Trophoblast cell (in vitro differentiated cells and primary cell): Measurements from ENCODE around the gene NPY4R2.
"Not testable (repeated sequence)": the region's sequence is repeated elsewhere in the genome, so short reads cannot be mapped to it uniquely, and the experiment has no call there.

Experiments used
- DNase-seq, 2 donors: peaks; one replicate each; pipeline ENCODE4 v3.0.0-alpha.2; 2016
- H2AFZ ChIP-seq: 2 replicates; pipeline ENCODE4 v1.6.1; 2013; ENCODE audit warnings: low read length, moderate library complexity, mild to moderate bottlenecking; ENCODE audit not compliant: insufficient read depth, poor library complexity
- H2AK5ac ChIP-seq: 2 replicates; pipeline ENCODE4 v1.6.1; 2013; ENCODE audit warnings: mild to moderate bottlenecking, low read length
- H2BK120ac ChIP-seq: 2 replicates; pipeline ENCODE4 v1.6.1; 2013; ENCODE audit warnings: low read length, mild to moderate bottlenecking, moderate library complexity; ENCODE audit not compliant: insufficient read depth, poor library complexity
- H2BK12ac ChIP-seq: 2 replicates; pipeline ENCODE4 v1.6.1; 2013; ENCODE audit warnings: mild to moderate bottlenecking, low read length, moderate library complexity
- H2BK5ac ChIP-seq: 2 replicates; pipeline ENCODE4 v1.6.1; 2013; ENCODE audit warnings: low read length, low read depth, moderate library complexity, mild to moderate bottlenecking; ENCODE audit not compliant: poor library complexity
- H3K14ac ChIP-seq: 2 replicates; pipeline ENCODE4 v1.6.1; 2013; ENCODE audit warnings: mild to moderate bottlenecking, low read length
- H3K18ac ChIP-seq: 2 replicates; pipeline ENCODE4 v1.6.1; 2013; ENCODE audit warnings: mild to moderate bottlenecking, low read length
- H3K23ac ChIP-seq: 2 replicates; pipeline ENCODE4 v1.6.1; 2013; ENCODE audit warnings: low read length
- H3K27ac ChIP-seq: 2 replicates; pipeline ENCODE4 v1.5.1; 2013; ENCODE audit warnings: low read depth, mild to moderate bottlenecking, inconsistent platforms, low read length, moderate library complexity
- H3K27me3 ChIP-seq: 2 replicates; pipeline ENCODE4 v1.6.1; 2013; ENCODE audit warnings: inconsistent platforms, mild to moderate bottlenecking, low read length, moderate library complexity; ENCODE audit not compliant: insufficient read depth
- H3K36me3 ChIP-seq, 2 experiments: 1 replicate in 1 of 2; 2 replicates in 1 of 2; pipeline ENCODE4 v1.6.1; 2013; ENCODE audit warnings: low read length in 2 of 2, mild to moderate bottlenecking in 2 of 2, moderate library complexity in 1 of 2; ENCODE audit not compliant: insufficient read depth in 2 of 2, control insufficient read depth in 1 of 2
- H3K4ac ChIP-seq: 2 replicates; pipeline ENCODE4 v1.6.1; 2013; ENCODE audit warnings: low read depth, mild to moderate bottlenecking, low read length, moderate library complexity
- H3K4me1 ChIP-seq, 2 experiments: 1 replicate in 1 of 2; 2 replicates in 1 of 2; pipeline ENCODE4 v1.6.1; 2013; ENCODE audit warnings: low read length in 2 of 2, mild to moderate bottlenecking in 2 of 2, moderate library complexity in 1 of 2; ENCODE audit not compliant: insufficient read depth in 2 of 2, control insufficient read depth in 1 of 2
- H3K4me2 ChIP-seq: 2 replicates; pipeline ENCODE4 v1.6.1; 2013; ENCODE audit warnings: inconsistent platforms, mild to moderate bottlenecking, low read length, moderate library complexity
- H3K4me3 ChIP-seq: 2 replicates; pipeline ENCODE4 v1.5.1; 2013; ENCODE audit warnings: mild to moderate bottlenecking, low read depth, low read length, inconsistent platforms
- H3K79me1 ChIP-seq: one replicate; pipeline ENCODE4 v1.6.1; 2013; ENCODE audit warnings: low read length
- H3K79me2 ChIP-seq: 2 replicates; pipeline ENCODE4 v1.6.1; 2013; ENCODE audit warnings: low read length, mild to moderate bottlenecking; ENCODE audit not compliant: control insufficient read depth, insufficient read depth, poor library complexity
- H3K9ac ChIP-seq: 2 replicates; pipeline ENCODE4 v1.6.1; 2013; ENCODE audit warnings: mild to moderate bottlenecking, low read length
- H3K9me3 ChIP-seq: 2 replicates; pipeline ENCODE4 v1.6.1; 2013; ENCODE audit warnings: low read depth, mild to moderate bottlenecking, control low read depth, inconsistent platforms, low read length; ENCODE audit not compliant: insufficient read depth
- H4K12ac ChIP-seq: 2 replicates; pipeline ENCODE4 v1.6.1; 2013; ENCODE audit warnings: low read depth, mild to moderate bottlenecking, low read length, moderate library complexity
- H4K8ac ChIP-seq: 2 replicates; pipeline ENCODE4 v1.6.1; 2013; ENCODE audit warnings: low read depth, mild to moderate bottlenecking, low read length, moderate library complexity
- H4K91ac ChIP-seq: one replicate; pipeline ENCODE4 v1.6.1; 2013; ENCODE audit warnings: low read depth, mild to moderate bottlenecking, low read length, moderate library complexity
- whole genome bisulfite sequencing: extraction: QIAGEN DNeasy Blood & Tissue Kit; methylation state at CpG from one replicate; pipeline ENCODE4 v1.1.7; 2013; ENCODE audit warnings: missing lambda C conversion rate; ENCODE audit not compliant: insufficient read length, insufficient coverage; ENCODE audit errors: extremely low coverage; 5-methylcytosine and 5-hydroxymethylcytosine counted together

The NPY4R2 gene

DNA sequence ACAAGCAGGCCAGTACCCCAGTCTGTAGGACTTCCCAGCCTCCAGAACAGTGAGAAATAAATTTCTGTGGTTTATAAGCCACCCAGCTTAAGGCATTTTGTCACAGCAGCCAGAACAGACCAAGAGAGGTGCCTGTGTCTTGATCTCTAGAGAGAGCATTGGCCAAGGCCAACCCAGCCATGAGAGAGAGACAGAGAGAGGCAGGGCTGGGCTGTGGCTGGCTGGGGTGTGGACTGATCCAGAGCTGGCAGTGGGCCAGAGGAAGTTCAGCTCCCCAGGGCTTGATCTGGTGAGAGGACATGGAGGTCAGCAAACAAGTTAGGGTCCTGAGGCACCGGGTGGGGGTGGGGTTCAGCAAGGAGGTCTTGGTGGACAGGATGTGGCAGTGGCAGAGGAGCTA, 14.4 kb downstream of the NPY4R2 start:
- not testable (repeated sequence) for H2AK5ac ChIP-seq, H2AFZ ChIP-seq, H3K9me3 ChIP-seq, H2BK5ac ChIP-seq, H3K9ac ChIP-seq, H3K18ac ChIP-seq, H3K4me1 ChIP-seq, H2BK12ac ChIP-seq, H3K27ac ChIP-seq, H3K27me3 ChIP-seq, H4K8ac ChIP-seq, H4K12ac ChIP-seq, H3K79me2 ChIP-seq, H3K36me3 ChIP-seq, H3K4me3 ChIP-seq, H3K23ac ChIP-seq, H3K79me1 ChIP-seq, H4K91ac ChIP-seq, DNase-seq, H2BK120ac ChIP-seq, H3K4ac ChIP-seq, H3K14ac ChIP-seq, H3K4me2 ChIP-seq
- WGBS, result no CpG with 5 or more reads among the region's 1 CpG

GRCh38 chr10:47933462-47933861, 15.0 kb downstream of the NPY4R2 start:
- not testable (repeated sequence) for H3K27me3 ChIP-seq, H3K36me3 ChIP-seq, H3K23ac ChIP-seq, H3K9me3 ChIP-seq, H3K79me2 ChIP-seq, H3K14ac ChIP-seq, H3K79me1 ChIP-seq, H4K8ac ChIP-seq, H2AK5ac ChIP-seq, H3K18ac ChIP-seq, H2BK5ac ChIP-seq, H3K4me1 ChIP-seq, H3K4me3 ChIP-seq, H4K91ac ChIP-seq, H2AFZ ChIP-seq, H4K12ac ChIP-seq, H3K4ac ChIP-seq, H2BK12ac ChIP-seq, H3K9ac ChIP-seq, H3K27ac ChIP-seq, H2BK120ac ChIP-seq, DNase-seq, H3K4me2 ChIP-seq
- no CpG with 5 or more reads among the region's 6 CpGs for WGBS

DNA sequence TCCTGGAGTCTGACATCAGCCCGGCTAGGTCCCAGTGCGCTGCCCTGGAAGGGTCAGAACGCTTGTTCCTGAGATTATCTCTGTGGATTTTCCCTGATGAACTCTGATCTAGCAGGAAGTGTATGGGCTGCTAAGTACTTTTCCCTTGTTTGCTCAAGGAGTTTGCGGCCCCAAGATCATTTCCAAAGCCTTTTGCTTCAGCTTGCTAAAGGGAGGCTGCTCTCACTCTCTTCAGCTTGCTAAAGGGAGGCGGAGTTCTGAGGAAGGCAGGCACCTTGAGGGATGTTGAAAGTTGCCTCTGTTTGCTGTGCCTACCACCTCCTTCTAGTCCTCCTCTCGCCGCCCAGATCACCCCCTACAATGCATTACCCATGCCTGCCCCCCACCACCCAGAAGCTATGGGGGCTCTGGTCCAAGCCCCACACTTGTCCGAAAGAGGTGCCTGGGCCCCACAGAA, 18.3 kb downstream of the NPY4R2 start:
- no CpG with 5 or more reads among the region's 8 CpGs for WGBS
- DNase-seq, H3K4me1 ChIP-seq, H3K27ac ChIP-seq, H4K91ac ChIP-seq, H3K36me3 ChIP-seq, H3K9me3 ChIP-seq, H2BK12ac ChIP-seq, H2AK5ac ChIP-seq, H3K79me2 ChIP-seq, H2BK5ac ChIP-seq, H3K4me2 ChIP-seq, H3K4ac ChIP-seq, H2AFZ ChIP-seq, H3K27me3 ChIP-seq, H3K14ac ChIP-seq, H3K4me3 ChIP-seq, H2BK120ac ChIP-seq, H3K23ac ChIP-seq, H4K12ac ChIP-seq, H3K18ac ChIP-seq, H3K9ac ChIP-seq, H3K79me1 ChIP-seq, H4K8ac ChIP-seq: not testable (repeated sequence)

DNA sequence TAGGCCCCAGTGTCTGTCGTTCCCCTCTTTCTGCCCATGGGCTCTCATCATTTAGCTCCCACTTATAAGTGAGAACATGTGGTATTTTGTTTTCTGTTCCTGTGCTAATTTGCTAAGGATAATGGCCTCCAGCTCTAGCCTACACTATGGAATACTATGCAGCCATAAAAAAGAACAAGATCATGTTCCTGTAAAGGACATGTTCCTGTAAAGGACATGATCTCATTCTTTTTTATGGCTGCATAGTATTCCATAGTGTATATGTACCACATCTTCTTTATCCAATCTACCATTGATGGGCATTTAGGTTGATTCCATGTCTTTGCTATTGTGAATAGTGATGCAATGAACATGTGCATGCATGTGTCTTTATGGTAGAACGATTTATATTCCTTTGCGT, 19.2 kb downstream of the NPY4R2 start:
- H3K79me1 ChIP-seq, H3K27ac ChIP-seq, H3K4me1 ChIP-seq, H3K9ac ChIP-seq, H4K91ac ChIP-seq, H3K14ac ChIP-seq, H2BK12ac ChIP-seq, H3K9me3 ChIP-seq, H3K36me3 ChIP-seq, H2AK5ac ChIP-seq, H3K4me3 ChIP-seq, H3K79me2 ChIP-seq, H2BK120ac ChIP-seq, H3K27me3 ChIP-seq, H4K12ac ChIP-seq, H3K4me2 ChIP-seq, H3K4ac ChIP-seq, H3K18ac ChIP-seq, H2AFZ ChIP-seq, DNase-seq, H2BK5ac ChIP-seq, H3K23ac ChIP-seq, H4K8ac ChIP-seq: not testable (repeated sequence)
- WGBS, result no CpG with 5 or more reads among the region's 3 CpGs
